K562 (cell line): Measurements from ENCODE around the gene TTC39B. TPM values are rescaled to one million over a fixed set of nuclear protein-coding genes. Genes with fewer than 3 reads are reported as not detected.

ENCODE experiments used
- ATAC-seq: fragments of 200-7000 bp; cut with Tn5 transposase; 3 replicates; pipeline ENCODE4 v1.9.1; 2020; ENCODE audit warnings: moderate library complexity
- BruUV-seq: library from RNA; stranded (reverse); fragments of 400-500 nt; replicated peaks from 2 replicates; lab custom pipeline; 2021; lab: Mats Ljungman, UMichigan
- CTCF ChIA-PET: fragments of 300-600 bp; formaldehyde crosslinking; extraction: SDS; loops from one replicate; lab custom pipeline; 2021; ENCODE audit warnings: low intra/inter-chr PET ratio; lab: Yijun Ruan, JAX
- POLR2A ChIA-PET: fragments of 300-600, 350-650 bp; sonication (Branson Sonifier 250); formaldehyde crosslinking; extraction: SDS; loops from one replicate; lab custom pipeline; 2021; ENCODE audit warnings: antibody characterized with exemption, inconsistent platforms; lab: Yijun Ruan, JAX
- DNase-seq, 4 experiments: peaks; one replicate each; pipeline versions ENCODE4 v3.0.0 to v3.0.0-alpha.2; 2011 to 2018; ENCODE audit warnings: low spot score in 3 of 4, mixed read lengths in 3 of 4; ENCODE audit errors: extremely low read depth in 1 of 4
- FAIRE-seq: peaks from 2 replicates; lab custom pipeline; 2011; peaks lifted over from hg19 to GRCh38; lab: Jason Lieb, UNC
- H2AFZ ChIP-seq: 2 replicates; pipeline ENCODE4 v1.6.0; 2011; ENCODE audit warnings: low read depth, low read length, control low read depth, inconsistent platforms
- H3K27ac ChIP-seq: fragments of 200-600 bp; 3 replicates; pipeline ENCODE4 v1.8.0; 2011; ENCODE audit warnings: low read depth, mild to moderate bottlenecking, control low read depth, inconsistent platforms, low read length, moderate library complexity, mixed read lengths; ENCODE audit errors: extremely low read depth
- H3K27me3 ChIP-seq, 2 experiments: fragments of 300-600 bp in 1 of 2; 2 replicates in 1 of 2; 3 replicates in 1 of 2; pipeline versions ENCODE4 v1.6.0 to v1.8.0; 2011; ENCODE audit warnings: inconsistent platforms in 2 of 2, low read length in 2 of 2, mild to moderate bottlenecking in 1 of 2, mixed read lengths in 1 of 2, moderate library complexity in 1 of 2; ENCODE audit not compliant: control insufficient read depth in 2 of 2, insufficient read depth in 2 of 2
- H3K36me3 ChIP-seq: fragments of 300-600 bp; 3 replicates; pipeline ENCODE4 v1.8.0; 2011; ENCODE audit warnings: mild to moderate bottlenecking, low read length, inconsistent platforms; ENCODE audit not compliant: control insufficient read depth, insufficient read depth
- H3K4me1 ChIP-seq, 2 experiments: fragments of 200-600 bp in 1 of 2; replicated peaks in 1 of 2; 2 replicates in 1 of 2; 3 replicates in 1 of 2; pipeline versions ENCODE4 v1.5.1 to v1.8.0; 2011; ENCODE audit warnings: inconsistent platforms in 2 of 2, low read length in 2 of 2, mild to moderate bottlenecking in 1 of 2, mixed read lengths in 1 of 2, moderate library complexity in 1 of 2; ENCODE audit not compliant: control insufficient read depth in 2 of 2, insufficient read depth in 2 of 2
- H3K4me2 ChIP-seq: 2 replicates; pipeline ENCODE4 v1.6.1; 2011; ENCODE audit warnings: low read length, control low read depth, inconsistent platforms, mixed read lengths; ENCODE audit not compliant: insufficient read depth
- H3K4me3 ChIP-seq: fragments of 200-600 bp; sonication (generic), shearing (Covaris generic); 2 replicates; pipeline ENCODE4 v1.5.1; 2016; ENCODE audit warnings: control low read depth, inconsistent platforms
- H3K79me2 ChIP-seq: fragments of 200-600 bp; 3 replicates; pipeline ENCODE4 v1.8.0; 2011; ENCODE audit warnings: low read length, inconsistent platforms; ENCODE audit not compliant: control insufficient read depth, insufficient read depth
- H3K9ac ChIP-seq, 2 experiments: 2 replicates each; pipeline versions ENCODE4 v1.6.0 to v1.6.1; 2011; ENCODE audit warnings: low read depth in 2 of 2, low read length in 2 of 2, control low read depth in 1 of 2, inconsistent platforms in 1 of 2, mild to moderate bottlenecking in 1 of 2, mixed read lengths in 1 of 2; ENCODE audit not compliant: insufficient read depth in 1 of 2
- H3K9me1 ChIP-seq: one replicate; pipeline ENCODE4 v1.6.0; 2011; ENCODE audit warnings: inconsistent platforms, mild to moderate bottlenecking, low read length, moderate library complexity; ENCODE audit not compliant: control insufficient read depth, insufficient read depth
- H3K9me3 ChIP-seq: replicated peaks from 2 replicates; pipeline ENCODE4 v1.5.1; 2011; ENCODE audit warnings: low read depth, low read length, inconsistent platforms; ENCODE audit not compliant: control insufficient read depth, insufficient read depth
- H4K20me1 ChIP-seq: replicated peaks from 2 replicates; pipeline ENCODE4 v1.6.1; 2011; ENCODE audit warnings: low read length, inconsistent platforms, mixed read lengths; ENCODE audit not compliant: control insufficient read depth, insufficient read depth
- CCAR2 ChIP-seq: fragments of 200-400 bp; formaldehyde crosslinking; IDR thresholded peaks from 2 replicates; pipeline ENCODE4 v1.6.1; 2017; ENCODE audit warnings: mild to moderate bottlenecking, low read depth, low read length
- DDX20 ChIP-seq: fragments of 450-650 bp; IDR thresholded peaks from 2 replicates; pipeline ENCODE4 v1.6.1; 2016; ENCODE audit warnings: missing genetic modification characterization, low read depth, mild to moderate bottlenecking, missing compliant biosample characterization, moderate library complexity
- NEUROD1 ChIP-seq: fragments of 150-350 bp; IDR thresholded peaks from 2 replicates; pipeline ENCODE4 v1.6.1; 2014; ENCODE audit warnings: borderline replicate concordance, low read length, low read depth; ENCODE audit not compliant: partially characterized antibody
- RNF2 ChIP-seq: sonication (generic); IDR thresholded peaks from 2 replicates; pipeline ENCODE4 v1.6.1; 2016
- SLC30A9 ChIP-seq: fragments of 250-450 bp; sonication (Bioruptor Pico); IDR thresholded peaks from 2 replicates; pipeline ENCODE4 v1.8.0; 2022; ENCODE audit warnings: mild to moderate bottlenecking, moderate library complexity
- TCF7 ChIP-seq: sonication (generic); IDR thresholded peaks from 2 replicates; pipeline ENCODE4 v1.6.1; 2016; ENCODE audit warnings: antibody characterized with exemption, borderline replicate concordance
- TRIM24 ChIP-seq, 2 experiments: fragments of 450-650 bp; IDR thresholded peaks; 2 replicates each; pipeline ENCODE4 v1.6.1; 2016
- ZMIZ1 ChIP-seq, 2 experiments: fragments of 150-350 bp in 1 of 2; IDR thresholded peaks; 2 replicates each; pipeline ENCODE4 v1.6.1; 2012 to 2016; ENCODE audit warnings: low read depth in 2 of 2, low read length in 2 of 2, mild to moderate bottlenecking in 1 of 2, moderate library complexity in 1 of 2
- ZNF41 ChIP-seq: fragments of 250-450 bp; sonication (Bioruptor Pico); conservative IDR thresholded peaks from 2 replicates; pipeline ENCODE4 v1.4.0; 2020; ENCODE audit warnings: mild to moderate bottlenecking
- WGBS: fragments of 100-300 bp; shearing (Covaris generic); methylation state at CpG from one replicate; pipeline ENCODE4 v1.1.6; 2016; ENCODE audit warnings: low coverage, mixed read lengths; ENCODE audit not compliant: insufficient coverage; ENCODE audit errors: missing lambda C conversion rate; 5-methylcytosine and 5-hydroxymethylcytosine counted together
- in situ Hi-C: fragments of 300-500 bp; cut with MboI; formaldehyde crosslinking; loops from 4 replicates; pipeline ENCODE4 v1.15.0; 2018; ENCODE audit warnings: inconsistent platforms, mixed read lengths
- intact Hi-C: fragments of 100-400 bp; cut with micrococcal nuclease; formaldehyde crosslinking; loops from 2 replicates; pipeline ENCODE4 v1.14.2; 2022
- polyA plus RNA-seq, 8 experiments: library from polyadenylated mRNA; depleted of rRNA in 4 of 8; stranded (reverse) in 5 of 8; unstranded in 3 of 8; fragments of >200 nt; fragmentation: Nextera tagmentation in 2 of 8; fragmentation: Illumina TruSeq in 1 of 8; extraction: Ambion mirVana in 2 of 8; extraction: Trizol in 1 of 8; gene quantifications; 2 replicates each; pipeline versions ENCODE4 v1.2.1 to v1.2.3, GENCODE V29; 2011 to 2014; ENCODE audit warnings: inconsistent platforms in 1 of 8, missing spikeins in 1 of 8
- total RNA-seq, 7 experiments: library from RNA; depleted of rRNA in 6 of 7; stranded (reverse); fragments of >200 nt in 6 of 7; fragmentation: Illumina TruSeq in 2 of 7; extraction: Trizol in 2 of 7; gene quantifications; 2 replicates each; pipeline versions ENCODE4 v1.2.1 to v1.2.3, GENCODE V29; 2011 to 2021; ENCODE audit warnings: low replicate concordance in 1 of 7
- TF ChIP-seq, protein P1 (sequence below): fragments of 200-400 bp; formaldehyde crosslinking; IDR thresholded peaks from 2 replicates; pipeline ENCODE4 v1.6.1; 2017; ENCODE audit warnings: mild to moderate bottlenecking, low read depth, low read length, moderate library complexity

The TTC39B gene
- total and polyA plus RNA-seq, 9 of the 15 experiments (the other 6 are each of a cell fraction or from before 2014, with no cell fraction given), result 0.32 to 1.2 (median 0.95) TPM

GRCh38 chr9:15200111-15200510 is 106.9 kb downstream of the TTC39B start:
- Histone ChIP-seq H3K36me3 (no peaks in the 10 kb centered on the region), H3K9me3 (no peaks in the 10 kb centered on the region), H3K79me2 (no peaks in the 10 kb centered on the region), H3K9ac (no peak overlapping the region), H4K20me1 (no peaks in the 10 kb centered on the region), H2AFZ (no peak overlapping the region), H3K4me3 (no peak overlapping the region), H3K27me3 (no peaks in the 10 kb centered on the region; a peak in 1 of 5 replicates), H3K27ac (no peak overlapping the region), H3K4me2 (no peak overlapping the region)
- FAIRE-seq (no peak), ATAC-seq (no peak)
- intact Hi-C loops, result no loop called here
- POLR2A ChIA-PET, result no interaction called here
- BruUV-seq, result no TSS peak
- CTCF ChIA-PET, result no interaction called here
- TF ChIP-seq TRIM24 (IDR thresholded peaks at IDR 0.05) (no peak), SLC30A9 (no peak), RNF2 (no peak), ZNF41 (CRISPR knock-in tag) (no peak), DDX20 (tag) (no peak), NEUROD1 (no peak), TCF7 (no peak), ZMIZ1 (IDR thresholded peaks at IDR 0.05; ENCODE audit: low read depth in 2 of 2, low read length in 2 of 2) (no peak), CCAR2 (no peak)
- TF ChIP-seq, protein P1, sequence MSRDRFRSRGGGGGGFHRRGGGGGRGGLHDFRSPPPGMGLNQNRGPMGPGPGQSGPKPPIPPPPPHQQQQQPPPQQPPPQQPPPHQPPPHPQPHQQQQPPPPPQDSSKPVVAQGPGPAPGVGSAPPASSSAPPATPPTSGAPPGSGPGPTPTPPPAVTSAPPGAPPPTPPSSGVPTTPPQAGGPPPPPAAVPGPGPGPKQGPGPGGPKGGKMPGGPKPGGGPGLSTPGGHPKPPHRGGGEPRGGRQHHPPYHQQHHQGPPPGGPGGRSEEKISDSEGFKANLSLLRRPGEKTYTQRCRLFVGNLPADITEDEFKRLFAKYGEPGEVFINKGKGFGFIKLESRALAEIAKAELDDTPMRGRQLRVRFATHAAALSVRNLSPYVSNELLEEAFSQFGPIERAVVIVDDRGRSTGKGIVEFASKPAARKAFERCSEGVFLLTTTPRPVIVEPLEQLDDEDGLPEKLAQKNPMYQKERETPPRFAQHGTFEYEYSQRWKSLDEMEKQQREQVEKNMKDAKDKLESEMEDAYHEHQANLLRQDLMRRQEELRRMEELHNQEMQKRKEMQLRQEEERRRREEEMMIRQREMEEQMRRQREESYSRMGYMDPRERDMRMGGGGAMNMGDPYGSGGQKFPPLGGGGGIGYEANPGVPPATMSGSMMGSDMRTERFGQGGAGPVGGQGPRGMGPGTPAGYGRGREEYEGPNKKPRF, result no peak
- TF ChIP-seq, all 486 proteins: peak for 0
- DNase-seq, result no peak
- no peaks in the 10 kb centered on the region for H3K9me1 ChIP-seq
- WGBS, result 14% methylated on average over 3 of the region's 3 CpGs
- in situ Hi-C loops, result loop anchor here (25.0 kb wide), 1 partner anchor 412 kb away; no protein-coding TSS in a partner anchor
- H3K4me1 ChIP-seq, result no peaks in the 10 kb centered on the region
